Gastrocnemius medialis (tissue), 4 donors: ENCODE measurements around the gene MFSD11.

Source experiments
- CTCF ChIP-seq, 5 experiments: fragments of 450-650 bp in 3 of 5; fragments of 200-600 bp in 2 of 5; sonication (generic) in 2 of 5; IDR thresholded peaks in 4 of 5; conservative IDR thresholded peaks in 1 of 5; 1 replicate in 4 of 5; 2 replicates in 1 of 5; pipeline ENCODE4 v1.5.1; 2016 to 2019; ENCODE audit warnings: antibody characterized with exemption in 5 of 5, mild to moderate bottlenecking in 3 of 5, moderate library complexity in 3 of 5
- POLR2A ChIP-seq, 2 donors: fragments of 450-650 bp; IDR thresholded peaks; one replicate each; pipeline ENCODE4 v1.6.1; 2017; ENCODE audit warnings: antibody characterized with exemption in 2 of 2, mild to moderate bottlenecking in 2 of 2, moderate library complexity in 2 of 2

GRCh38 chr17:76725580-76726230, 12.2 kb upstream of the MFSD11 start:
- TF ChIP-seq CTCF (IDR thresholded peaks at IDR 0.05 in 4 of 5, conservative IDR thresholded peaks at IDR 0.05 in 1 of 5): no peak
- no peak for TF ChIP-seq POLR2A (IDR thresholded peaks at IDR 0.05)
